Muscle of arm (tissue), 12 donors: ENCODE results near the gene WDR1. TPM values are rescaled to one million over a fixed set of nuclear protein-coding genes. Genes with fewer than 3 reads are reported as not detected.

Experiments used
- DNase-seq: peaks from one replicate; pipeline ENCODE4 v3.0.0-alpha.2; 2013
- polyA plus RNA-seq, 12 donors: library from polyadenylated mRNA; unstranded; fragments of 120-200 nt; gene quantifications; one replicate each; pipeline ENCODE4 v1.2.1, GENCODE V29; 2013; ENCODE audit not compliant: insufficient read length in 12 of 12

The WDR1 gene
- polyA plus RNA-seq, 12 donors, result 141 to 195 (median 165) TPM; not detected in 1

GRCh38 chr4:10117359-10118047, 904 bp upstream of the WDR1 start:
- DNase-seq, result peak; percentile 71

- no peak for DNase-seq
These were observed 616 bp downstream of the WDR1 start for GRCh38 chr4:10115797-10116568.

GRCh38 chr4:10115271-10115796, 1.3 kb downstream of the WDR1 start:
- no peak for DNase-seq

- DNase-seq, result no peak
These were observed 2.0 kb downstream of the WDR1 start for GRCh38 chr4:10114607-10115006.

- no peak for DNase-seq
These were observed 2.5 kb downstream of the WDR1 start for GRCh38 chr4:10114147-10114546.

GRCh38 chr4:10113362-10114047, 3.1 kb downstream of the WDR1 start:
- DNase-seq, result no peak

GRCh38 chr4:10112658-10113284, 3.8 kb downstream of the WDR1 start:
- no peak for DNase-seq

- DNase-seq, result no peak
These were observed 5.4 kb downstream of the WDR1 start for GRCh38 chr4:10111067-10111801.

- no peak for DNase-seq
These were observed 6.5 kb downstream of the WDR1 start for GRCh38 chr4:10109995-10110670.

- DNase-seq, result no peak
These were observed 7.5 kb downstream of the WDR1 start for GRCh38 chr4:10108818-10109783.

- DNase-seq, result no peak
These were observed 8.2 kb downstream of the WDR1 start for GRCh38 chr4:10108391-10108790.

GRCh38 chr4:10107111-10108091, 9.2 kb downstream of the WDR1 start:
- DNase-seq, result no peak

- peak; percentile 53 for DNase-seq
These were observed 10.1 kb downstream of the WDR1 start for GRCh38 chr4:10106421-10107039.

- no peak for DNase-seq
These were observed 10.7 kb downstream of the WDR1 start for GRCh38 chr4:10105920-10106319.

- DNase-seq, result no peak
These were observed 11.2 kb downstream of the WDR1 start for GRCh38 chr4:10105421-10105820.

GRCh38 chr4:10104991-10105276, 11.7 kb downstream of the WDR1 start:
- DNase-seq, result no peak

- DNase-seq, result no peak
These were observed 12.2 kb downstream of the WDR1 start for GRCh38 chr4:10104211-10104990.
